ENCODE measurements around the gene AKT3.

The AKT3 gene

DNA sequence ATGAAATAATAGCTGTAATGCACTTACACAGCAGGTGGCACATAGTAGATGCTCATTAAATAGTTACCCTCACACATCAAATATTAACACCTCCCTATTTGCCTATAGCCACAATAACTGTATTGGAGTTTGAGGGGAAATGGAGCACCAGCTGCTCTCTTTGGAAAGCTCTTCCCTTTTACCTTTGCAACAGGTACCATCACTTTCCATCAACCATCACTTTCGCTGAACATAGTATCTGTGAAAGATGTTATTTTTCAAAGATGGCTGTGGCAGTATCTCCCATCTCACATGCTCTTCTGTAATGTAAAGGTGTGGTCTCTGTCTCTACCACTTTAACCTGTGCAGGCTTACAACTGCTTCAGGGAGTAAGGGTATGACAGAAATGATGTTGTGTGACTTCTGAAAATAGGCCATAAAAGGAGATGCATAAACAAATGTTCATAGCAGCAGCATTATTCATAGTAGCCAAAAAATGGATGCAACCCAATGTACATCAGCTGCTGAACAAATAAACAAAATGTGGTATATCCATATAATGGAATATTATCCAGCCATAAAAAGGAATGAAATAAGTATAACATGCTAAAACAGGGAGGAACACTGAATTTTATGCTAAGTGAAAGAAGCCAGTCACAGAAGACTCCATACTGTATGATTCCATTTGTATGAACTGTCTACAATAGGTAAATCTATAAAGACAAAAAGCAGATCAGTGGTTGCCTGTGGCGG, 288.3 kb downstream of the AKT3 start:
- no peak overlapping the region for H3K4me3 ChIP-seq (ENCODE audit: low read depth, low read length)
- DNase-seq (ENCODE audit: low read depth): no peak
- TF ChIP-seq, protein P1, sequence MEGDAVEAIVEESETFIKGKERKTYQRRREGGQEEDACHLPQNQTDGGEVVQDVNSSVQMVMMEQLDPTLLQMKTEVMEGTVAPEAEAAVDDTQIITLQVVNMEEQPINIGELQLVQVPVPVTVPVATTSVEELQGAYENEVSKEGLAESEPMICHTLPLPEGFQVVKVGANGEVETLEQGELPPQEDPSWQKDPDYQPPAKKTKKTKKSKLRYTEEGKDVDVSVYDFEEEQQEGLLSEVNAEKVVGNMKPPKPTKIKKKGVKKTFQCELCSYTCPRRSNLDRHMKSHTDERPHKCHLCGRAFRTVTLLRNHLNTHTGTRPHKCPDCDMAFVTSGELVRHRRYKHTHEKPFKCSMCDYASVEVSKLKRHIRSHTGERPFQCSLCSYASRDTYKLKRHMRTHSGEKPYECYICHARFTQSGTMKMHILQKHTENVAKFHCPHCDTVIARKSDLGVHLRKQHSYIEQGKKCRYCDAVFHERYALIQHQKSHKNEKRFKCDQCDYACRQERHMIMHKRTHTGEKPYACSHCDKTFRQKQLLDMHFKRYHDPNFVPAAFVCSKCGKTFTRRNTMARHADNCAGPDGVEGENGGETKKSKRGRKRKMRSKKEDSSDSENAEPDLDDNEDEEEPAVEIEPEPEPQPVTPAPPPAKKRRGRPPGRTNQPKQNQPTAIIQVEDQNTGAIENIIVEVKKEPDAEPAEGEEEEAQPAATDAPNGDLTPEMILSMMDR (IDR thresholded peaks at IDR 0.05; ENCODE audit: control insufficient read depth, extremely low read depth, insufficient read depth): no peak

DNA sequence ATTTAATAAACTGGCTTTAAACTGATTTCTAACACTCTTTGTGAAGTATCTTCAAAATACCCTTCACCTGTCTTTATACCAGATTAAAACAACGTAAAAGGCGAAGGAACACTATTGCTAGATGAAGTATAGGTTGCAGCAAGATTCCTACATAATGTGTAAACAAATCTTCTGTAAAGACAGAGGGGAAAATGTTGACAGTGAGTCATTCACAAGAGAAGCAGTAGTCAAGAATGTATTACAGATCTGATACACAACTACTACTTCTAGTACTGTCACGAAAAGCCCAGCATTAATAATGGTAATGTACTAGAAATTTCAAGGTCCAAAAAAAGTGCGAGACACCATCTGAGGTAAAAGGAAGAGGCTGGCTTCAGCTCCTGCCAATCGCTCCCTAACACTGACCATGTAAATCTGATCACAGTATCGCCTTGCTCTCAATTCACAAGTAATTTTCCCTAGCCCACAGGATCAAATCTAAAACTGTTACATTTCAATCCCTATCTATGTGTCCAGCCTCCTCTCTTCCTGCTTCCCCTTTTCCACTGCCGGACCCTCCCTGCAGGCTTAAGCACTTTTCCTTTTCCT, 290.4 kb downstream of the AKT3 start:
- no peak for DNase-seq (ENCODE audit: low read depth)
- TF ChIP-seq, protein P1 (IDR thresholded peaks at IDR 0.05; ENCODE audit: control insufficient read depth, extremely low read depth, insufficient read depth): no peak
- no peak overlapping the region for H3K4me3 ChIP-seq (ENCODE audit: low read depth, low read length)

DNA sequence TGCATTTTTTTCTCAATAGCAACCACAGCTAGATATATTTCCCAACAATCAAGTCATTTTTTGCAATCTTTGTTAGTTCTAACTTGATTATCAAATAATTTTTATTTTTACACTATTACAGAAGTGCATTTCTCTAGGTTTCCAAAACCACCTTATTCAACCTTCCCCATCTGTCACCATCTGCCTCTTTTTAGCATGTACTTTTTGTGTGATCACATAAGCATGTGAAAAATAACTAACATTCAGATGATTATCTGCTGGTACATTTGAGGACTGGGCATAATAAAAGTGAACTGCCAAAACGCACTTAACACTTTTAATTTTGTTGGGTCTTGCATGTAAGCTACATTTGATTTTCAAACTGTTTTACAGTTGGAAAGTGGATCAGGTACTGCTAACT, 291.5 kb downstream of the AKT3 start:
- TF ChIP-seq, protein P1 (IDR thresholded peaks at IDR 0.05; ENCODE audit: control insufficient read depth, extremely low read depth, insufficient read depth): no peak
- H3K4me3 ChIP-seq (ENCODE audit: low read depth, low read length): no peak overlapping the region
- no peak for DNase-seq (ENCODE audit: low read depth)

DNA sequence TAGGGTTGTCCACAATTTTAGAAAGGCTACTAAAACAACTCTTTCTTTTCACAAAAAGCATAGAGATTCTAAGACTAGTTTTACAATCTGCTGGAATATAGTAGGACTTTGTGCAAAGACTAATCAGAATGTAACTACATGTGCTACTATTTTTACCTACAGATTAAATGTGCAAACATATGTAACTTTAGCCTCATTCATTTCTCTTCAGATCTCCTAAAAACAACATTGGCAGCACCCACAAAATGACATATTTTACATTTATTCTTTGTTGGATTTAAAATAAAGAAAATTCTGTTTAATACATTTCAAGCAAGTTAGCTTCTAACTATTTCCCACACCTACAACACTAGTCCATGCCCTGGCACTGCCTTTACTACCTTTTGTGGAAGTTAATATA, 292.2 kb downstream of the AKT3 start:
- H3K4me3 ChIP-seq (ENCODE audit: low read depth, low read length): no peak overlapping the region
- TF ChIP-seq, protein P1 (IDR thresholded peaks at IDR 0.05; ENCODE audit: control insufficient read depth, extremely low read depth, insufficient read depth): no peak
- DNase-seq (ENCODE audit: low read depth): no peak

- no peak for DNase-seq (ENCODE audit: low read depth)
- TF ChIP-seq, protein P1 (IDR thresholded peaks at IDR 0.05; ENCODE audit: control insufficient read depth, extremely low read depth, insufficient read depth): no peak
- no peak overlapping the region for H3K4me3 ChIP-seq (ENCODE audit: low read depth, low read length)
These were observed 295.4 kb downstream of the AKT3 start for GRCh38 chr1:243554686-243555085.

DNA sequence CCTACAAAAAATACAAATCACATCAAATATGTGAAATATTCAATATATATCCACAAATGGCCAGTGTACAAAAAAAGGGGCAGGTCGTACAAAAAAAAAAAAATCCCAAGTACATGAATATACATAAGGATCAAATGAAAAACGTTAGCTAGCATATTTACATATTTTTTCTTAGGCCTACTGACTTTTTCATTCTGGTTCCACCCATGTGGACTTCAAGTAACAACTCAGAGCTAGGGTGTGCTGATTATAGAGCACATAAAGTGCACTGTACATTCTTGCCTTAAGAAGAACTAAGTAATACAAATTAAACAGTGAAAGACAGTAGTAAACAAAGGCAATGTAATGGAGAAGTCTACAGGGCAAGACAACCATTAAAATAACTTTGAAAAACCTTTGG, 297.0 kb downstream of the AKT3 start:
- DNase-seq (ENCODE audit: low read depth): no peak
- H3K4me3 ChIP-seq (ENCODE audit: low read depth, low read length): no peak overlapping the region
- TF ChIP-seq, protein P1 (IDR thresholded peaks at IDR 0.05; ENCODE audit: control insufficient read depth, extremely low read depth, insufficient read depth): no peak

DNA sequence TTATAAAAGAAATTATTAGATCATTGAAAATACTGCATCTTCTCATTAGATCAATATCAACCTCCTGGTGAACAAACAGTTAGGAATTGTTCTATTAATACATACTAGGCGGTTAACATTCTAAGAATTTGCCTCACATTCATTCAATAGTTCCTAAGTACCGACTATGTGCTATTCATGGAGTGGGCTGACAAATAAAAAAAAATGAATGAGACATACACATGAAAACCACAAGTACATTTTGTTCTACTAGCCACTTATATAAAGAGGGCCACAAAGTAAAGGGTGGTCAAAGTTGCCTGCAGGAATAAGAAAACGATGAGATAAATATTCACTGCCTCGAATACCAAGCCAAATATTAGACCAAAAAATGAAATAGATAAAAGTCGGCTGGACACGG, 299.8 kb downstream of the AKT3 start:
- TF ChIP-seq, protein P1 (IDR thresholded peaks at IDR 0.05; ENCODE audit: control insufficient read depth, extremely low read depth, insufficient read depth): no peak
- no peak for DNase-seq (ENCODE audit: low read depth)
- H3K4me3 ChIP-seq (ENCODE audit: low read depth, low read length): no peak overlapping the region
